ENCODE data around the gene IGFALS.
A peak's percentile ranks its signal among the peaks of the same experiment; 100 is the strongest.

Gene IGFALS

GRCh38 chr16:1793578-1794220 is at the start of gene IGFALS:
TSS of gene IGFALS (minus strand) at chr16:1793705. CDS start at chr16:1793652, 53 bp downstream.
- DNase-seq = no peak

GRCh38 chr16:1839554-1839953 is 46.0 kb upstream of the IGFALS start:
- DNase-seq = no peak

GRCh38 chr16:1834096-1834495 is 40.6 kb upstream of the IGFALS start:
- no peak for DNase-seq

- no peak for DNase-seq
These were observed 39.4 kb upstream of the IGFALS start for GRCh38 chr16:1832838-1833454.

- DNase-seq = no peak
These were observed 37.9 kb upstream of the IGFALS start for GRCh38 chr16:1831186-1832075.

- no peak for DNase-seq
These were observed 36.7 kb upstream of the IGFALS start for GRCh38 chr16:1830213-1830612.

- DNase-seq = no peak
These were observed 35.3 kb upstream of the IGFALS start for GRCh38 chr16:1828645-1829410.

GRCh38 chr16:1826691-1827573 is 33.4 kb upstream of the IGFALS start, which contains the start of the genes FAHD1 and HAGH:
TSS of gene FAHD1 (plus strand) at chr16:1827206. CDS start at chr16:1827239, 33 bp downstream.
TSS of gene HAGH (minus strand) at chr16:1826825. CDS start at chr16:1826787, 38 bp downstream.
- peak; percentile 87 for DNase-seq

- DNase-seq = peak; percentile 76
These were observed 32.6 kb upstream of the IGFALS start for GRCh38 chr16:1825864-1826690.

- no peak for DNase-seq
These were observed 31.9 kb upstream of the IGFALS start for GRCh38 chr16:1825381-1825863.

GRCh38 chr16:1823821-1824220 is 30.3 kb upstream of the IGFALS start:
- DNase-seq = no peak

GRCh38 chr16:1822801-1823200 is 29.3 kb upstream of the IGFALS start:
- DNase-seq = no peak

GRCh38 chr16:1821861-1822611 is 28.5 kb upstream of the IGFALS start:
- DNase-seq = no peak

- no peak for DNase-seq
These were observed 27.4 kb upstream of the IGFALS start for GRCh38 chr16:1820946-1821290.

- no peak for DNase-seq
These were observed 26.8 kb upstream of the IGFALS start for GRCh38 chr16:1820096-1820945.

- no peak for DNase-seq
These were observed 26.1 kb upstream of the IGFALS start for GRCh38 chr16:1819611-1820010.

- DNase-seq = no peak
These were observed 25.5 kb upstream of the IGFALS start for GRCh38 chr16:1818873-1819525.

GRCh38 chr16:1818204-1818872 is 24.8 kb upstream of the IGFALS start:
- DNase-seq = no peak
